HG03521 (cell line): ENCODE data around the gene KIRREL3.
"Not testable (repeated sequence)": the region's sequence is repeated elsewhere in the genome, so short reads cannot be mapped to it uniquely, and the experiment has no call there.

Source experiments
- ATAC-seq: cut with Tn5 transposase; IDR thresholded peaks from one replicate; pipeline ENCODE4 v1.9.1; 2021; ENCODE audit warnings: mild to moderate bottlenecking, moderate library complexity; ENCODE audit not compliant: unreplicated experiment

Gene KIRREL3

GRCh38 chr11:126398721-126399120, 601.8 kb downstream of the KIRREL3 start:
- ATAC-seq, result no peak

GRCh38 chr11:126398296-126398695, 602.3 kb downstream of the KIRREL3 start:
- no peak for ATAC-seq

- ATAC-seq, result no peak
These were observed 603.6 kb downstream of the KIRREL3 start for GRCh38 chr11:126396965-126397364.

GRCh38 chr11:126396266-126396665, 604.3 kb downstream of the KIRREL3 start:
- not testable (repeated sequence) for ATAC-seq

- ATAC-seq, result not testable (repeated sequence)
These were observed 604.8 kb downstream of the KIRREL3 start for GRCh38 chr11:126395784-126396183.

GRCh38 chr11:126394634-126395072, 605.9 kb downstream of the KIRREL3 start:
- not testable (repeated sequence) for ATAC-seq

GRCh38 chr11:126394036-126394435, 606.5 kb downstream of the KIRREL3 start:
- ATAC-seq, result no peak

GRCh38 chr11:126393143-126393542, 607.4 kb downstream of the KIRREL3 start:
- ATAC-seq, result no peak

- ATAC-seq, result no peak
These were observed 607.9 kb downstream of the KIRREL3 start for GRCh38 chr11:126392633-126393013.

GRCh38 chr11:126391970-126392632, 608.5 kb downstream of the KIRREL3 start:
- peak; percentile 64 for ATAC-seq

GRCh38 chr11:126391286-126391954, 609.1 kb downstream of the KIRREL3 start:
- ATAC-seq, result no peak

- no peak for ATAC-seq
These were observed 610.2 kb downstream of the KIRREL3 start for GRCh38 chr11:126390272-126390867.

- ATAC-seq, result no peak
These were observed 612.7 kb downstream of the KIRREL3 start for GRCh38 chr11:126387857-126388256.

GRCh38 chr11:126386729-126387071, 613.9 kb downstream of the KIRREL3 start:
- not testable (repeated sequence) for ATAC-seq

GRCh38 chr11:126385991-126386728, 614.4 kb downstream of the KIRREL3 start:
- no peak for ATAC-seq

GRCh38 chr11:126384449-126385070, 616.0 kb downstream of the KIRREL3 start:
- ATAC-seq, result no peak

GRCh38 chr11:126383339-126384335, 616.9 kb downstream of the KIRREL3 start:
- no peak for ATAC-seq

GRCh38 chr11:126382641-126383040, 617.9 kb downstream of the KIRREL3 start:
- not testable (repeated sequence) for ATAC-seq

GRCh38 chr11:126381960-126382359, 618.6 kb downstream of the KIRREL3 start:
- not testable (repeated sequence) for ATAC-seq

- no peak for ATAC-seq
These were observed 619.7 kb downstream of the KIRREL3 start for GRCh38 chr11:126380909-126381308.
